Measurements from ENCODE around the gene ACO2.
"Not testable (repeated sequence)": the region's sequence is repeated elsewhere in the genome, so short reads cannot be mapped to it uniquely, and the experiment has no call there.

Gene ACO2
- total RNA-seq = 114 to 146 reads per million in 2 experiments

- DNase-seq (ENCODE audit: low read depth) = peak; percentile 97
These were observed at the start of gene ACO2, which contains the start of gene PHF5A for GRCh38 chr22:41468381-41469217. Gene ACO2 (plus strand): TSS chr22:41469117. CDS start chr22:41469147, 30 bp downstream. Gene PHF5A (minus strand): TSS chr22:41468692. CDS start chr22:41468653, 39 bp downstream.

- DNase-seq (ENCODE audit: low read depth) = no peak
These were observed 43.1 kb upstream of the ACO2 start for GRCh38 chr22:41425660-41426365.

GRCh38 chr22:41429232-41429950 lies 39.5 kb upstream of the ACO2 start:
- DNase-seq (ENCODE audit: low read depth) = no peak

GRCh38 chr22:41429951-41430332 lies 39.0 kb upstream of the ACO2 start:
- no peak for DNase-seq (ENCODE audit: low read depth)

GRCh38 chr22:41431656-41432055 lies 37.3 kb upstream of the ACO2 start:
- DNase-seq (ENCODE audit: low read depth) = no peak

GRCh38 chr22:41433480-41433879 lies 35.4 kb upstream of the ACO2 start:
- not testable (repeated sequence) for DNase-seq (ENCODE audit: low read depth)

- not testable (repeated sequence) for DNase-seq (ENCODE audit: low read depth)
These were observed 34.4 kb upstream of the ACO2 start for GRCh38 chr22:41434361-41435003.

- no peak for DNase-seq (ENCODE audit: low read depth)
These were observed 33.4 kb upstream of the ACO2 start for GRCh38 chr22:41435560-41435959.

- no peak for DNase-seq (ENCODE audit: low read depth)
These were observed 32.4 kb upstream of the ACO2 start for GRCh38 chr22:41436322-41437113.

- no peak for DNase-seq (ENCODE audit: low read depth)
These were observed 31.7 kb upstream of the ACO2 start for GRCh38 chr22:41437198-41437597.

- not testable (repeated sequence) for DNase-seq (ENCODE audit: low read depth)
These were observed 28.4 kb upstream of the ACO2 start for GRCh38 chr22:41440511-41440910.

GRCh38 chr22:41442240-41442792 lies 26.6 kb upstream of the ACO2 start:
- DNase-seq (ENCODE audit: low read depth) = no peak

- DNase-seq (ENCODE audit: low read depth) = peak; percentile 55
These were observed 24.4 kb upstream of the ACO2 start for GRCh38 chr22:41444360-41445128.

GRCh38 chr22:41445129-41446056 lies 23.5 kb upstream of the ACO2 start:
- no peak for DNase-seq (ENCODE audit: low read depth)

GRCh38 chr22:41446057-41446501 lies 22.8 kb upstream of the ACO2 start:
- DNase-seq (ENCODE audit: low read depth) = no peak

- DNase-seq (ENCODE audit: low read depth) = peak; percentile 91
These were observed 22.1 kb upstream of the ACO2 start, which contains the start of gene TOB2 for GRCh38 chr22:41446639-41447434. Gene TOB2 (minus strand): TSS chr22:41446801. CDS start chr22:41437345, 9,456 bp downstream.

- peak; percentile 54 for DNase-seq (ENCODE audit: low read depth)
These were observed 21.3 kb upstream of the ACO2 start for GRCh38 chr22:41447435-41448188.
